NB4 (cell line): ENCODE results near the gene SLC48A1.
"Not testable (repeated sequence)": the region's sequence is repeated elsewhere in the genome, so short reads cannot be mapped to it uniquely, and the experiment has no call there.

ENCODE experiments used
- DNase-seq: peaks from one replicate; pipeline ENCODE4 v3.0.0; 2010; ENCODE audit warnings: low read depth
- H3K4me3 ChIP-seq: one replicate; pipeline ENCODE4 v1.5.1; 2011; ENCODE audit warnings: mild to moderate bottlenecking, low read depth, low read length, moderate library complexity
- CTCF ChIP-seq: IDR thresholded peaks from one replicate; pipeline ENCODE4 v1.5.1; 2012; ENCODE audit warnings: low read depth, low read length
- MAX ChIP-seq: IDR thresholded peaks from 2 replicates; pipeline ENCODE4 v1.6.1; 2011; ENCODE audit warnings: low read depth, low read length
- MYC ChIP-seq: IDR thresholded peaks from 2 replicates; pipeline ENCODE4 v1.6.1; 2011; ENCODE audit warnings: low read depth, low read length
- POLR2A ChIP-seq: IDR thresholded peaks from 2 replicates; pipeline ENCODE4 v1.6.1; 2011; ENCODE audit warnings: mild to moderate bottlenecking; ENCODE audit not compliant: insufficient read length; ENCODE audit errors: extremely low read depth

SLC48A1 gene

GRCh38 chr12:47811581-47812484 is 38.8 kb downstream of the SLC48A1 start:
- DNase-seq: peak; percentile 43
- TF ChIP-seq CTCF (no peak), POLR2A (no peak), MAX (no peak), MYC (no peak)
- H3K4me3 ChIP-seq: peak overlapping the region; percentile 13

- peak; percentile 99 for DNase-seq
- H3K4me3 ChIP-seq: peak overlapping the region; percentile 60
- TF ChIP-seq MAX: peak; percentile 34
- TF ChIP-seq CTCF: no peak
- TF ChIP-seq MYC: peak; percentile 30; the same call in 1 of the 2 replicates
- peak; percentile 73 for TF ChIP-seq POLR2A
Observed at GRCh38 chr12:47812797-47813510, 39.9 kb downstream of the SLC48A1 start.

GRCh38 chr12:47813511-47814196 is 40.6 kb downstream of the SLC48A1 start:
- peak; percentile 91 for DNase-seq
- peak overlapping the region; percentile 60 for H3K4me3 ChIP-seq

GRCh38 chr12:47814539-47815170 is 41.6 kb downstream of the SLC48A1 start:
- H3K4me3 ChIP-seq: peak overlapping the region; percentile 60
- TF ChIP-seq POLR2A (no peak), MYC (no peak), CTCF (no peak), MAX (no peak)
- DNase-seq: no peak

More at GRCh38 chr12:47813511-47814196, 40.6 kb downstream of the SLC48A1 start:
- TF ChIP-seq CTCF: no peak
- TF ChIP-seq MYC: peak; percentile 46
- peak; percentile 15 for TF ChIP-seq MAX
- no peak for TF ChIP-seq POLR2A

- not testable (repeated sequence) for DNase-seq, H3K4me3 ChIP-seq
Observed at GRCh38 chr12:47815447-47815846, 42.4 kb downstream of the SLC48A1 start.
